GM18511 (cell line): ENCODE results near the gene TIGD6.
A peak's percentile ranks its signal among the peaks of the same experiment; 100 is the strongest.

Experiments
- ATAC-seq: cut with Tn5 transposase; IDR thresholded peaks from one replicate; pipeline ENCODE4 v1.9.1; 2021; ENCODE audit warnings: mild to moderate bottlenecking, moderate library complexity; ENCODE audit not compliant: unreplicated experiment

The TIGD6 gene

GRCh38 chr5:149981206-149981605 lies 19.2 kb downstream of the TIGD6 start:
- no peak for ATAC-seq

GRCh38 chr5:149979896-149980295 lies 20.6 kb downstream of the TIGD6 start:
- ATAC-seq = no peak

- no peak for ATAC-seq
These were observed 25.0 kb downstream of the TIGD6 start for GRCh38 chr5:149975409-149975808.

- ATAC-seq = no peak
These were observed 31.1 kb downstream of the TIGD6 start for GRCh38 chr5:149969181-149969930.

GRCh38 chr5:149966946-149967345 lies 33.5 kb downstream of the TIGD6 start:
- no peak for ATAC-seq

GRCh38 chr5:149963729-149964128 lies 36.7 kb downstream of the TIGD6 start:
- no peak for ATAC-seq

GRCh38 chr5:149962601-149963300 lies 37.7 kb downstream of the TIGD6 start:
- no peak for ATAC-seq

- no peak for ATAC-seq
These were observed 38.5 kb downstream of the TIGD6 start for GRCh38 chr5:149961957-149962409.

- no peak for ATAC-seq
These were observed 39.2 kb downstream of the TIGD6 start for GRCh38 chr5:149961186-149961685.

GRCh38 chr5:149960272-149961185 lies 39.9 kb downstream of the TIGD6 start, which contains the start of gene SLC26A2:
Gene SLC26A2, plus strand, starts transcription at chr5:149960758. Its CDS starts 16,895 bp downstream, at chr5:149977653.
- peak; percentile 98 for ATAC-seq

- ATAC-seq = no peak
These were observed 40.8 kb downstream of the TIGD6 start for GRCh38 chr5:149959406-149960236.

- ATAC-seq = no peak
These were observed 42.6 kb downstream of the TIGD6 start for GRCh38 chr5:149957855-149958254.

GRCh38 chr5:149956685-149957084 lies 43.8 kb downstream of the TIGD6 start:
- no peak for ATAC-seq

- ATAC-seq = no peak
These were observed 45.7 kb downstream of the TIGD6 start for GRCh38 chr5:149954798-149955197.

GRCh38 chr5:149953436-149954121 lies 46.9 kb downstream of the TIGD6 start:
- no peak for ATAC-seq

GRCh38 chr5:149951138-149951749 lies 49.2 kb downstream of the TIGD6 start:
- no peak for ATAC-seq

- no peak for ATAC-seq
These were observed 51.5 kb downstream of the TIGD6 start for GRCh38 chr5:149948993-149949392.

GRCh38 chr5:149946118-149946517 lies 54.3 kb downstream of the TIGD6 start:
- ATAC-seq = no peak

- no peak for ATAC-seq
These were observed 55.8 kb downstream of the TIGD6 start, which contains the start of gene PDE6A for GRCh38 chr5:149944666-149945065. Gene PDE6A, minus strand, starts transcription at chr5:149944793. Its CDS starts 120 bp downstream, at chr5:149944673.
